NOMO-1 treated with DMSO at 0.1 percent for 48 hours (cell line): ENCODE measurements around the gene CHRNA1.

Source experiments
- DNase-seq: peaks from one replicate; lab custom pipeline; 2025; ENCODE audit not compliant: unreplicated experiment; lab: John Stamatoyannopoulos, UW

The CHRNA1 gene

GRCh38 chr2:174784316-174784715, 20.0 kb upstream of the CHRNA1 start:
- DNase-seq: no peak

- no peak for DNase-seq
Measured at GRCh38 chr2:174781996-174782395, 17.7 kb upstream of the CHRNA1 start.

- DNase-seq: no peak
Measured at GRCh38 chr2:174781298-174781697, 17.0 kb upstream of the CHRNA1 start.

GRCh38 chr2:174780856-174781255, 16.6 kb upstream of the CHRNA1 start:
- no peak for DNase-seq

- no peak for DNase-seq
Measured at GRCh38 chr2:174780191-174780840, 16.0 kb upstream of the CHRNA1 start.

GRCh38 chr2:174779361-174779928, 15.2 kb upstream of the CHRNA1 start:
- no peak for DNase-seq

- peak; percentile 67 for DNase-seq
Measured at GRCh38 chr2:174778085-174778981, 14.1 kb upstream of the CHRNA1 start.

GRCh38 chr2:174777347-174778084, 13.2 kb upstream of the CHRNA1 start:
- no peak for DNase-seq

- no peak for DNase-seq
Measured at GRCh38 chr2:174776675-174777074, 12.4 kb upstream of the CHRNA1 start.

GRCh38 chr2:174776223-174776622, 12.0 kb upstream of the CHRNA1 start:
- DNase-seq: no peak

GRCh38 chr2:174775571-174775980, 11.3 kb upstream of the CHRNA1 start:
- no peak for DNase-seq

- no peak for DNase-seq
Measured at GRCh38 chr2:174774886-174775285, 10.6 kb upstream of the CHRNA1 start.

- DNase-seq: peak; percentile 2
Measured at GRCh38 chr2:174773215-174773614, 8.9 kb upstream of the CHRNA1 start.

GRCh38 chr2:174772472-174772801, 8.2 kb upstream of the CHRNA1 start:
- DNase-seq: no peak

GRCh38 chr2:174771631-174772471, 7.6 kb upstream of the CHRNA1 start:
- DNase-seq: peak; percentile 7

- no peak for DNase-seq
Measured at GRCh38 chr2:174771136-174771535, 6.9 kb upstream of the CHRNA1 start.

GRCh38 chr2:174768557-174768956, 4.3 kb upstream of the CHRNA1 start:
- DNase-seq: no peak

- DNase-seq: no peak
Measured at GRCh38 chr2:174766271-174766670, 2.0 kb upstream of the CHRNA1 start.

GRCh38 chr2:174765576-174765975, 1.3 kb upstream of the CHRNA1 start:
- no peak for DNase-seq

GRCh38 chr2:174763780-174764179, 492 bp downstream of the CHRNA1 start:
- DNase-seq: no peak

GRCh38 chr2:174762464-174762863, 1.8 kb downstream of the CHRNA1 start:
- no peak for DNase-seq
